Vagina (tissue), 2 donors: ENCODE results near the gene APOA4.

Source experiments
- POLR2AphosphoS5 ChIP-seq, 2 donors: sonication (generic); formaldehyde crosslinking; IDR thresholded peaks; one replicate each; pipeline ENCODE4 v1.9.0; 2017; ENCODE audit warnings: antibody characterized with exemption in 2 of 2, mild to moderate bottlenecking in 2 of 2, low read depth in 1 of 2; ENCODE audit not compliant: insufficient read depth in 1 of 2
- TF ChIP-seq, protein P1 (sequence below), 3 experiments: fragments of 450-650 bp in 2 of 3; fragments of 200-600 bp in 1 of 3; sonication (generic) in 1 of 3; IDR thresholded peaks; one replicate each; pipeline ENCODE4 v1.5.1; 2017 to 2019; ENCODE audit warnings: antibody characterized with exemption in 3 of 3, mild to moderate bottlenecking in 2 of 3, moderate library complexity in 2 of 3

DNA sequence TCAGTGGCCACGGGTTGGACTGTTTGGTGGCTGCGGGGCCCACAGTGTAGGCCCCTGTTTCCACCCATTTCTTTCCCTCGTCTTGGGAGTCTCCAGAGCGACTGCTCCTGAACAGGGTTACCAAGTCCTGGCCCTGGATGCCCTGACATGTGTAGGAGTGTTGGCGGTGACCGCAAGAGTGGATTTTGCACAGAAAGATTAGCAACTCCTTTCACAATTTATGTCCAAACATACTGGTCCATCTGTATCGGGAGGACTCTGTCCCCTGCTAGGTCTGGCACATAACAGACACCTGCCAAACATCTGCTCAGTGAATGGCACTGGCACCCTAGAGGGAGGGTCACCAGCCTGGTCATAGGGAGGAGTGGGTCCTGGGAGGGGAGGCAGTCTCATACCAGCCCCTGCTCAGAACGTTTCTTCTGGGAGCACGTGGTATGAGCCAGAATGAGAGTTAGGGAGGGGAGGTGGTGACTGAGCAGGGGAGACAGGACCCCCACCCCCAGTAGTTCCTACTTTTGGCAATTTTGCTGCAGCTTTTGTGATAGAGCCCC is 17.7 kb upstream of the APOA4 start:
- TF ChIP-seq, protein P1, sequence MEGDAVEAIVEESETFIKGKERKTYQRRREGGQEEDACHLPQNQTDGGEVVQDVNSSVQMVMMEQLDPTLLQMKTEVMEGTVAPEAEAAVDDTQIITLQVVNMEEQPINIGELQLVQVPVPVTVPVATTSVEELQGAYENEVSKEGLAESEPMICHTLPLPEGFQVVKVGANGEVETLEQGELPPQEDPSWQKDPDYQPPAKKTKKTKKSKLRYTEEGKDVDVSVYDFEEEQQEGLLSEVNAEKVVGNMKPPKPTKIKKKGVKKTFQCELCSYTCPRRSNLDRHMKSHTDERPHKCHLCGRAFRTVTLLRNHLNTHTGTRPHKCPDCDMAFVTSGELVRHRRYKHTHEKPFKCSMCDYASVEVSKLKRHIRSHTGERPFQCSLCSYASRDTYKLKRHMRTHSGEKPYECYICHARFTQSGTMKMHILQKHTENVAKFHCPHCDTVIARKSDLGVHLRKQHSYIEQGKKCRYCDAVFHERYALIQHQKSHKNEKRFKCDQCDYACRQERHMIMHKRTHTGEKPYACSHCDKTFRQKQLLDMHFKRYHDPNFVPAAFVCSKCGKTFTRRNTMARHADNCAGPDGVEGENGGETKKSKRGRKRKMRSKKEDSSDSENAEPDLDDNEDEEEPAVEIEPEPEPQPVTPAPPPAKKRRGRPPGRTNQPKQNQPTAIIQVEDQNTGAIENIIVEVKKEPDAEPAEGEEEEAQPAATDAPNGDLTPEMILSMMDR (IDR thresholded peaks at IDR 0.05), result no peak
- no peak for TF ChIP-seq POLR2AphosphoS5 (IDR thresholded peaks at IDR 0.05; ENCODE audit: insufficient read depth in 1 of 2, low read depth in 1 of 2)
